HEK293T (cell line): Measurements from ENCODE around the gene MEF2D.

ENCODE experiments used
- BHLHE40 ChIP-seq: fragments of 450-650 bp; IDR thresholded peaks from 2 replicates; pipeline ENCODE4 v1.6.1; 2016; ENCODE audit warnings: mild to moderate bottlenecking, moderate library complexity, borderline replicate concordance
- ELF4 ChIP-seq: fragments of 450-650 bp; IDR thresholded peaks from 2 replicates; pipeline ENCODE4 v1.6.1; 2017; ENCODE audit warnings: antibody characterized with exemption
- FOXA1 ChIP-seq: fragments of 450-650 bp; IDR thresholded peaks from 2 replicates; pipeline ENCODE4 v1.6.1; 2016; ENCODE audit warnings: mild to moderate bottlenecking
- FOXK2 ChIP-seq: fragments of 450-650 bp; IDR thresholded peaks from 2 replicates; pipeline ENCODE4 v1.6.1; 2016; ENCODE audit warnings: mild to moderate bottlenecking
- FOXM1 ChIP-seq: fragments of 450-650 bp; IDR thresholded peaks from 2 replicates; pipeline ENCODE4 v1.6.1; 2017; ENCODE audit warnings: mild to moderate bottlenecking, borderline replicate concordance
- L3MBTL2 ChIP-seq: fragments of 450-650 bp; conservative IDR thresholded peaks from 2 replicates; pipeline ENCODE4 v1.6.1; 2016; ENCODE audit warnings: mild to moderate bottlenecking
- LEF1 ChIP-seq: fragments of 450-650 bp; IDR thresholded peaks from 2 replicates; pipeline ENCODE4 v1.6.1; 2017; ENCODE audit warnings: mild to moderate bottlenecking, borderline replicate concordance
- SP1 ChIP-seq: fragments of 450-650 bp; IDR thresholded peaks from 2 replicates; pipeline ENCODE4 v1.6.1; 2017
- ZNF384 ChIP-seq: fragments of 450-650 bp; IDR thresholded peaks from 2 replicates; pipeline ENCODE4 v1.6.1; 2016

DNA sequence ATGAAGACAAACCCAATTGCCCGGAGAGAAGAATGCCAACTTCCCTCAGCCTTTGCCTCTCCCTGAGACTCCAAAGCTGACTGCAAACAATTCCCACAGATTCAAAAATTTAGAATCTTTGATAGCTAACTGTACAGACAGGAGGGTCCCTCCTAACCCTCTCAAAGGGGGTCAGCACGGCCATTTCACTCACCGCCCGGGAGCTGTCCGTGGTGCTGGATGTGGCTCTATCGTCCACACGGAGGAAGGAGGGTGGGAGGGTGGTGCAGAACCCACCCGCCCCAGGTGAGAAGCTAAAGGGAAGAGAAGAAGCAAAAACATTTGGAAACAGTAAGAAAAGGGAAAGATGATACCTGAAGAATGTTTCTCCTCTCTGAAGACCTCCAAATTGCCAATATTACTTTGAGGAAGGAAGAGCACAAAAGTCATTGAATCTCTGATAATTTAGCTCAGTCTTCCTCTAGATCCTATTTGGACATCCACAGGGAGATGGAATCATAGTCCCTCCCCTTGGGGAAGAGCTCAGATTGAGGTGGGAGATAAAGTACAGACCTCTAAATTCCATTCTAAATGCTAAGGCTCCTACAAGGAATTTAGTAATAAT is 86.0 kb downstream of the MEF2D start:
- TF ChIP-seq BHLHE40 (no peak), FOXK2 (no peak), LEF1 (no peak), FOXM1 (no peak), L3MBTL2 (no peak), ZNF384 (no peak), ELF4 (no peak), SP1 (no peak), FOXA1 (no peak)
